HK-2 (cell line): Measurements from ENCODE around the gene PTPRF.
A peak's percentile ranks its signal among the peaks of the same experiment; 100 is the strongest.

Source experiments
- DNase-seq: peaks from one replicate; pipeline ENCODE4 v3.0.0-alpha.2; 2018; ENCODE audit not compliant: unreplicated experiment

The PTPRF gene

GRCh38 chr1:43513471-43514173, 17.1 kb upstream of the PTPRF start:
- DNase-seq: no peak

DNA sequence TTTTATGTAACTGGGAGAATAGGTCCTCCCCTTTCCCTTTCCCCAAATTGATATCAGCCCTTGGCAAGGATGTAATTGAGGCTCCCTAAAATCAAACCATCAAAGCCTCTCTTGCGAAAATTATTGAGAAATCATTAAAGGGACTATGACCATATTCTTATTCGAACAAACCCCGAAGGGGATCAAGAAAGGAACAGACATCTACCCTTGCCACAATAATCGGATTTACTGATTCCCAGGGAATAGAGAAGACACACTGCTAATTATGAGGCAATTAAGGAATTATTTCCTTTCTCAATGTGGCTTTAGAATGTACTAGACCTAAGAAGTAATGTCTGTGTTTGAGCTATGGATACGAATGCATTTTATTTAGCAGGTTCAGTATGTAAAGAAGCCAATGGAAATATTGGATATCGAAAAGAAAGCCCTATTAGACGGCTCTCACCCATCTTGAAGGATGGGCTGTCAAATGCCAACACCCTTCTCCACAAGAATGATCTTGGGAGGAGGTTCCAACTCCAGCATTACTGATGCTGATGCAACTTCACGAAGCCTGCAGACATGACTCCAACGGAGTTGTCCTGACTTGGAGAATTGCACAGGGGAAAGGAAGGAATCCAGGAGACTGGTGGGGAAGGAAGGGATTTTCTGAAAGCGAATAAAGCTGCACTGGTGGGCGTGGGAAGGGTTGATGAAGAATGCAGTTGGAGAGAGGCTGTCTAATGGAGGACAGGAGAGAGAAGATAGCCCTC, 11.6 kb upstream of the PTPRF start:
- DNase-seq: no peak

DNA sequence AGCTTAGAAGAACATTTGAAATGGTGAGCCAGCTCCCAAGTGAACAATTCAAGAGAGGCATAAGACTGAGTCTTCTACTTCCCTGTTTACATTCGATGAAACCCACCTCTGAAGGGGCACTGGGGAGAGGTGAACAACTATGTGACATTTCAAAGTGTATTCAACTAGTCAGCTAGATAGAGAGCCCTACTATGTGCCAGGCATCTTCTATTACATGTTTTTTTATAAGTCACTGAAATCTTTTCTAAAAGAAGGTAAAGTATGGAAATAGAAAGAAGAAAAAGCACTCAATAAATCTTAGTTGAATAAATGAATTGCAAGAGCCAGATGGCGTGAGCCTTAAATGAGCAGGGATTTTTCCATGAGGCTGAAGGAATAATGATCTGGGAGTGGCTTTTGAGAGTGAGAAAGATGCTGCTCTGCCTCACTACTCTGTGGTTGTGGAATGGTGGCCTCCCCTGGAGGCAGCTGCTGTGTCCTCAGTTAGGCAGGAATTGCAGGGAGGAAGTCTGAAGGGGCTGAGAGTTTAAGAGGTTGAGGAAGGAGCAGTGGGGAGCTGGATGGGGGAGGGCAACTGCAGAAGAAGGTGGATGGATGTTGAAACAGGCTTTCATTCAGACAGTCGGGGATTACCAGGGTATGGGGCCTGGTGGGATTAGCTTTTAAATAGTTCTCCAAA, 10.4 kb upstream of the PTPRF start:
- DNase-seq: no peak

DNA sequence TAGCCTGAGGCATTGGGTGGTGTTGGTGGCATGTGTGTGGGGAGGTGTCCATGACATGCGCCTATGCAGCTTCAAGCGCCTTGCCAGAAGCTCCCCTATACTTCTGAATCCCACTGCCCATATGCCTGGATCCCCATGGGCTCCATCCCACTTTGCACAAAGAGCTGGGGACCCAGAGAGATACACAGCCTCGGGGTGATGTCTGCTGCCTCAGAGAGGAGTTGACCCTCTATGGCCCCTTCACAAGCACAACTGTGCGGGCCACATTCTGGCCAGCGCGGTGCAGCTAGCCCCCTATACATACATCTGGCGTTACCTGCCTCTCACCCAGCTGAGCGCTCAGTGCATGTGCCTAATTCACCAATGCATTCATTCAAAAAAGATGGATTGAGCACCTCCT, 9.6 kb upstream of the PTPRF start:
- DNase-seq: no peak

GRCh38 chr1:43521756-43522155, 8.9 kb upstream of the PTPRF start:
- DNase-seq: no peak

- DNase-seq: no peak
Measured at GRCh38 chr1:43522431-43522775, 8.3 kb upstream of the PTPRF start.

- peak; percentile 74 for DNase-seq
Measured at GRCh38 chr1:43522776-43523480, 7.8 kb upstream of the PTPRF start.

DNA sequence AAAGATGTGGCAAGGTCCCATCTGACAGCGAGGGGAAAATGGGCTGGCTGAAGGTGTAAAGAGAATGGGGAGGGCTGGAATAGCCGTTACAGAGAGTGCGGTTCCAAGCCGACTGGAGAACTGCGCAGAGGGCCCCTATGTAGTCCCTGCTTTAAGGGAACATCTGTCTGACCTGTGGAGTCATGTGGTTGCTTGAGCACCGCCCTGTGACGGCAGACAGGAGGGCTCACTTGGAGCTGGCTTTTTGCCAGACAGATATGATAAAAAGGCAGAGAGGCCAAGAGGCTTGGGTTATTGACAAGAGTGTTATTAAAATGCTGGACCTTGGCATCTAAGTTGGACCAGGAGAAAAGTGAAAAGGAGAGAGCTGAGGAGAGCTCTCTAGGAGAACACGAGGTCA, 5.9 kb upstream of the PTPRF start:
- DNase-seq: no peak

- peak; percentile 46 for DNase-seq
Measured at GRCh38 chr1:43526002-43526401, 4.7 kb upstream of the PTPRF start.

DNA sequence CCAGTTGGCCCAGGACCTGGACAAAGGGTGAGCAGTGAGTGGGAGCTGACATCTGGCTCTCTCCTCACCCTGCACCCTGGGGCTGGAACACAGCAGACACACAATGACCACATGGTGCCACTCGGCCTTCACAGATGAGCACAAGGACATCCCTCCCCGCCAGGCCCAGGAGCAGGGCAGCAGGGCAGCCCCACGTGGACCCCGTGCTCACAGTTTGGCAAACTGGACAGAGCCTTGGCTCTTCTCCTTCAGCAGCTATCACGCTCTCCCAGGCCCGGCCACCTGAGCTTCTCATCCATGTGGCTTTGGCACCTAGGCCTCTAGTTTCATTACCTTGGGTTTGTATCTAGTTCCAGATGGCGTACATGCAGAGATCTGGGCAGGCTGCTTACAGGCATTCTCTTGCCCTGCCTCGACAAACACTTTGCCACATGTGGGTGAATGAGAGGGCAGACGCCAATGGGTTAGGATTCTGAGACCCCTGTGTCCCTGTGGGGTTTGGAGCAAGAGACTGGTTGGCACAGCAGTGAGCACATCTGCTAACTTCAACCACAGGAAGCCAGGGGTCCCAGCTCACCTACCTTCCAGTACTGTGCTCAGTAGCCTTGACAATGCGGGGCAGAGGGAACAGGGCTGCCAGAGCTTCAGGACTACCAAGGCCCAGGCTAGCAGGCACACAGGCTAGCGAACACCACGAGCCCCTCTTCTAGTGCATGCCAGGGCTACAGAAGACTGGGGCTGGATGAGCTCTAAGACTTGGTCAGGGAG, 3.4 kb upstream of the PTPRF start:
- DNase-seq: no peak

DNA sequence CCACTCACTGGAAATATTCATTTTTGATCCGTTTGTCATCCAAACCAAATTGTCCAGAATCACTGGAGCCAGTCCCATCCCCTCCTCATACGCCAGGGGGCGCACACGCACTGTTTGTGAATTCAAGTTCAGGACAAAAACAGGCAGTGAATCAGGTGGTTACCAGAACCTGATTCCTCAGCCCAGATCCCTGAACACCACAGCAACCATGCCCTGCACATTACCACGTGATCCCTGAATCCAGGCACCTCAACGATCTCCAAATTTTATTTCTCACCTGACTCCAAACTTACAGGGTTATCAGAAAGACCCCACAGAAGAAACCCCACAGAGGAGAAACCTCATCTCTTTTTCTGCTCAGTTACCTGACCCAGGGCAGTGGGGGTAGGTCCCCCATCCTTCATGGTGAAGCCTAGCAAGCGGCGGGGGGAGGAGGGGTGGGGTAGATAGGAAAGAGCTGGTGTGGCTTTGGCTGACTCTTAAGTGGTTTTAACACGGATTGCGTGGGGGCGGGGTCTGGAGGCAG, 1.4 kb upstream of the PTPRF start:
- DNase-seq: peak; percentile 91

- peak; percentile 42 for DNase-seq
Measured at GRCh38 chr1:43531107-43531905, 623 bp downstream of the PTPRF start.

GRCh38 chr1:43531906-43532584, 1.4 kb downstream of the PTPRF start:
- DNase-seq: no peak

DNA sequence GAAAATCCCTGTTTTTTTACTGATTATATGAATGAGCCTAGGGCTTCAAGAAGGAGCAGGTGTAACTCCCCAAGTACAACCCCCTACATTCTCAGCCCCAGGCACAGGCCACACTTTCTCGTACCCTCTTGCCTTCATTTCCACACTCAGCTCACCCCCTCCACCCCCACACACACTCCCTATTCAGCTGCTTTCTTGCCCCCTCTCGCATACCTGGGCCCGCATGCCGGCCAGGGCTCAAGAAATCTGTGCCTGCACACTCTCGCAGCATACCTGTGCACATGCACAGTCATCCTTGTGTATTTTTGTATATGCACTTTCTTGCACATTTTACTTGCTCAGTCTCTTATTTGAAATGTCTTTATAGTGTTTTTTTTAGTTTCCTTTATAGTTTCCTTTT, 2.0 kb downstream of the PTPRF start:
- no peak for DNase-seq

- no peak for DNase-seq
Measured at GRCh38 chr1:43533584-43533983, 2.9 kb downstream of the PTPRF start.

- DNase-seq: no peak
Measured at GRCh38 chr1:43534256-43534655, 3.6 kb downstream of the PTPRF start.

GRCh38 chr1:43536196-43536863, 5.6 kb downstream of the PTPRF start:
- DNase-seq: no peak

GRCh38 chr1:43536864-43537358, 6.2 kb downstream of the PTPRF start:
- DNase-seq: no peak
